Activated naive CD4-positive, alpha-beta T cell treated with anti-CD3 and anti-CD28 coated beads, Interleukin-2, amount 50 U/mL, for 16 hours (primary cell): ENCODE results near the gene RAD51B.
"Not testable (repeated sequence)": the region's sequence is repeated elsewhere in the genome, so short reads cannot be mapped to it uniquely, and the experiment has no call there.

Experiments
- DNase-seq: peaks from one replicate; pipeline ENCODE4 v3.0.0-alpha.2; 2020

RAD51B gene

GRCh38 chr14:67951529-67952135, 132.1 kb downstream of the RAD51B start:
- DNase-seq: no peak

GRCh38 chr14:67952381-67952780, 132.8 kb downstream of the RAD51B start:
- no peak for DNase-seq

- DNase-seq: no peak
Measured at GRCh38 chr14:67952786-67953185, 133.2 kb downstream of the RAD51B start.

- no peak for DNase-seq
Measured at GRCh38 chr14:67955261-67955660, 135.7 kb downstream of the RAD51B start.

GRCh38 chr14:67957946-67958345, 138.4 kb downstream of the RAD51B start:
- DNase-seq: no peak

GRCh38 chr14:67961676-67962075, 142.1 kb downstream of the RAD51B start:
- DNase-seq: no peak

GRCh38 chr14:67962215-67962644, 142.7 kb downstream of the RAD51B start:
- no peak for DNase-seq

- no peak for DNase-seq
Measured at GRCh38 chr14:67963545-67963944, 144.0 kb downstream of the RAD51B start.

GRCh38 chr14:67963960-67964812, 144.6 kb downstream of the RAD51B start:
- DNase-seq: no peak

- DNase-seq: no peak
Measured at GRCh38 chr14:67965696-67966095, 146.1 kb downstream of the RAD51B start.

- DNase-seq: no peak
Measured at GRCh38 chr14:67967206-67967605, 147.6 kb downstream of the RAD51B start.

- DNase-seq: not testable (repeated sequence)
Measured at GRCh38 chr14:67967970-67968369, 148.4 kb downstream of the RAD51B start.

- DNase-seq: no peak
Measured at GRCh38 chr14:67970923-67971322, 151.3 kb downstream of the RAD51B start.

- DNase-seq: no peak
Measured at GRCh38 chr14:67971627-67972625, 152.3 kb downstream of the RAD51B start.

GRCh38 chr14:67973436-67973835, 153.9 kb downstream of the RAD51B start:
- DNase-seq: no peak

- DNase-seq: no peak
Measured at GRCh38 chr14:67975470-67975869, 155.9 kb downstream of the RAD51B start.

- no peak for DNase-seq
Measured at GRCh38 chr14:67977434-67978034, 158.0 kb downstream of the RAD51B start.

GRCh38 chr14:67978749-67979148, 159.2 kb downstream of the RAD51B start:
- DNase-seq: no peak

GRCh38 chr14:67982711-67983608, 163.4 kb downstream of the RAD51B start:
- no peak for DNase-seq

GRCh38 chr14:67984274-67984673, 164.7 kb downstream of the RAD51B start:
- no peak for DNase-seq

- DNase-seq: no peak
Measured at GRCh38 chr14:67986131-67986841, 166.7 kb downstream of the RAD51B start.
